Epithelial cell of umbilical artery (primary cell): ENCODE results near the gene TWSG1. TPM values are rescaled to one million over a fixed set of nuclear protein-coding genes. Genes with fewer than 3 reads are reported as not detected.

Experiments used
- total RNA-seq: library from RNA; depleted of rRNA; stranded (reverse); fragments of >200 nt; gene quantifications from 2 replicates; pipeline ENCODE4 v1.2.3, GENCODE V29; 2014

The TWSG1 gene
- total RNA-seq, result 90.9 and 125 TPM in 2 replicates

GRCh38 chr18:9334329-9334972, at the start of gene TWSG1:
TSS of gene TWSG1 (plus strand) at chr18:9334773. CDS start at chr18:9337230, 2,457 bp downstream.

Other genes starting within 250 kb of the TWSG1 start
- gene NDUFV2, start 232.1 kb upstream of the TWSG1 start, total RNA-seq, result 112 and 176 TPM in 2 replicates
- 8.8 and 28.7 TPM in 2 replicates for gene ANKRD12, start 198.0 kb upstream of the TWSG1 start, total RNA-seq
- 87.4 and 90.9 TPM in 2 replicates for gene RALBP1, start 140.7 kb downstream of the TWSG1 start, total RNA-seq